Thyroid gland (tissue), 4 donors: ENCODE results near the gene FAM168A. TPM values are rescaled to one million over a fixed set of nuclear protein-coding genes. Genes with fewer than 3 reads are reported as not detected.

Experiments
- DNase-seq, 2 donors: peaks; one replicate each; pipeline ENCODE4 v3.0.0-alpha.2; 2019
- H3K27ac ChIP-seq, 3 donors: fragments of 200-600 bp; sonication (generic); 1 replicate in 2 of 3; 2 replicates in 1 of 3; pipeline ENCODE4 v1.5.1; 2016 to 2019; ENCODE audit warnings: mild to moderate bottlenecking in 1 of 3, moderate library complexity in 1 of 3
- H3K27me3 ChIP-seq: fragments of 200-600 bp; sonication (generic); one replicate; pipeline ENCODE4 v1.5.1; 2019
- H3K36me3 ChIP-seq, 2 donors: fragments of 200-600 bp; sonication (generic); one replicate each; pipeline ENCODE4 v1.5.1; 2016 to 2019
- H3K4me1 ChIP-seq, 2 donors: fragments of 200-600 bp; sonication (generic); one replicate each; pipeline ENCODE4 v1.5.1; 2017 to 2019
- H3K4me3 ChIP-seq, 3 donors: fragments of 200-600 bp; sonication (generic); replicated peaks in 1 of 3; 1 replicate in 2 of 3; 2 replicates in 1 of 3; pipeline ENCODE4 v1.5.1; 2016; ENCODE audit warnings: mild to moderate bottlenecking in 1 of 3
- H3K9me3 ChIP-seq: fragments of 200-600 bp; sonication (generic); one replicate; pipeline ENCODE4 v1.5.1; 2017
- POLR2A ChIP-seq, 2 donors: fragments of 450-650 bp; IDR thresholded peaks; one replicate each; pipeline ENCODE4 v1.6.1; 2017; ENCODE audit warnings: antibody characterized with exemption in 2 of 2, mild to moderate bottlenecking in 2 of 2, moderate library complexity in 1 of 2
- WGBS, 2 donors: methylation state at CpG; one replicate each; pipeline ENCODE4 v1.1.5; 2017; 5-methylcytosine and 5-hydroxymethylcytosine counted together
- intact Hi-C: fragments of 100-400 bp; cut with DNase I; formaldehyde crosslinking; loops from one replicate; pipeline ENCODE4 v1.15.1; 2023
- total RNA-seq, 4 donors: library from RNA; depleted of rRNA; stranded (reverse); fragments of >200 nt; gene quantifications; one replicate each; pipeline ENCODE4 v1.2.3, GENCODE V29; 2016
- TF ChIP-seq, protein P1 (sequence below), 6 experiments: fragments of 200-600 bp in 3 of 6; fragments of 450-650 bp in 3 of 6; sonication (generic) in 3 of 6; IDR thresholded peaks; one replicate each; pipeline ENCODE4 v1.5.1; 2016 to 2019; ENCODE audit warnings: antibody characterized with exemption in 6 of 6, mild to moderate bottlenecking in 2 of 6, inconsistent platforms in 1 of 6, moderate library complexity in 1 of 6

Gene FAM168A
- total RNA-seq, 4 donors from 2014 or later = 32.7 to 51.0 (median 40.2) TPM

DNA sequence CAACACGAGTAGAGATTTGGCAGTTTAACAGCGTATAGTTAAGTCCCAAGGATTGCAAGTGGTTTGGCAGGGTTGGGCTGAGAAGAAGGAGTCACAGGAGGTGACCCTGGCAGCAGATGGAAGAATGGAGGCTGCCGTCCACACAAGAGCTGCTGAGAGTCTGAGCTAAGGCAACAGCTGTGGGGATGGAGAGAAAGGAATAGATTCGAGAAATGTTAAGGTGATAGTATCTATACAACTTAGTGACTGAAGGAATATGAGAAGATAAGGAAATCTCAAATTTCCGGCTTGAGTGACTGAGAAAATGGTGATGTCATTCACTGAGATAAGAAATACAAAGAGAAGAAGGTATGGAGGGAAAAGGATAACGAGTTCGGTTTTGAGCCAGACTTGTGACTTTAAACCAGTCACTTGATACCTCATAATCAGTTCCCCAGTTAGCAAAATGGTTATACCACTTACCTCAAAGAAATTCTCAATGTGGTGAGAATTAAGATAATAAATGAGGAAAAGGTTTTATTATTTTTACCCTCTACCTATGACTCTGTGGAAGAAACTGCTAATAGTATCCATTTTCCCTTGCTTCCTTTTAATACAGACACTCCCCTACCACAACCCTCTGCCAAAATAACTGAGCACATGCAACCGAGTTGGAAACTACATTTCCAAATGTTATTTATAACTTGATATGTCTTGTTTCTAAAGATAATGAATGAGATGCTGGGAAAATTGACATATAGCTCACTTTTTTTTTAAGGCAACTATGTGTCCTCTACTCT is 30.7 kb downstream of the FAM168A start:
- intact Hi-C loops = no loop called here
- Histone ChIP-seq H3K4me1 (peaks cover 3 to 15% of the 10 kb centered on the region in 2 donors), H3K9me3 (no peaks in the 10 kb centered on the region), H3K27ac (no peak overlapping the region), H3K4me3 (no peak overlapping the region), H3K27me3 (no peaks in the 10 kb centered on the region), H3K36me3 (no peaks in the 10 kb centered on the region)
- DNase-seq = no peak
- 71 to 77% methylated on average over 8 of the region's 8 CpGs for WGBS, 2 donors
- TF ChIP-seq, protein P1, sequence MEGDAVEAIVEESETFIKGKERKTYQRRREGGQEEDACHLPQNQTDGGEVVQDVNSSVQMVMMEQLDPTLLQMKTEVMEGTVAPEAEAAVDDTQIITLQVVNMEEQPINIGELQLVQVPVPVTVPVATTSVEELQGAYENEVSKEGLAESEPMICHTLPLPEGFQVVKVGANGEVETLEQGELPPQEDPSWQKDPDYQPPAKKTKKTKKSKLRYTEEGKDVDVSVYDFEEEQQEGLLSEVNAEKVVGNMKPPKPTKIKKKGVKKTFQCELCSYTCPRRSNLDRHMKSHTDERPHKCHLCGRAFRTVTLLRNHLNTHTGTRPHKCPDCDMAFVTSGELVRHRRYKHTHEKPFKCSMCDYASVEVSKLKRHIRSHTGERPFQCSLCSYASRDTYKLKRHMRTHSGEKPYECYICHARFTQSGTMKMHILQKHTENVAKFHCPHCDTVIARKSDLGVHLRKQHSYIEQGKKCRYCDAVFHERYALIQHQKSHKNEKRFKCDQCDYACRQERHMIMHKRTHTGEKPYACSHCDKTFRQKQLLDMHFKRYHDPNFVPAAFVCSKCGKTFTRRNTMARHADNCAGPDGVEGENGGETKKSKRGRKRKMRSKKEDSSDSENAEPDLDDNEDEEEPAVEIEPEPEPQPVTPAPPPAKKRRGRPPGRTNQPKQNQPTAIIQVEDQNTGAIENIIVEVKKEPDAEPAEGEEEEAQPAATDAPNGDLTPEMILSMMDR (IDR thresholded peaks at IDR 0.05) = no peak
- no peak for TF ChIP-seq POLR2A (IDR thresholded peaks at IDR 0.05)

GRCh38 chr11:73566422-73566821 is 31.5 kb downstream of the FAM168A start:
- no peak overlapping the region for H3K27ac ChIP-seq
- peaks cover 3 to 15% of the 10 kb centered on the region in 2 donors for H3K4me1 ChIP-seq
- intact Hi-C loops = no loop called here

DNA sequence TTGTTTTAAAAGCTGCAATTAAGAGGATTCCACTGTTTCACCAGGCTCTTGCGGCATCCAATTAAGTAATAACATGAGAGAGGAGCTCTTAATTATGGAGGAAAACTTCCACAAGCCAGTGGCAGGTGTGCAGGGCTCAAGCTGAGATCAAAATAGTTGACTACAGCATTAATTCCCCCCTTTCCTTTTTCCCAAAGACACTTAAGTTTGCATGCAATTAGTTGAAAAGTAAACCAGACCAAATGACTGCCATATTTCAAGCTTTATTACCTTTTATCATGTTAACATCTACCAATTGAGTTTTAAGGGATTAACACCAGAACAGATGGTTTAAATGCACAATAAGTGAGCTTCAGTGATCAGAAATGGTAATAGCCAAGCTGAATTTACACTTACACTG is 32.1 kb downstream of the FAM168A start:
- H3K4me3 ChIP-seq = no peak overlapping the region
- H3K4me1 ChIP-seq = peaks cover 3 to 15% of the 10 kb centered on the region in 2 donors
- WGBS, 2 donors = 57 to 65% methylated on average over 1 of the region's 1 CpG
- no peak overlapping the region for H3K27ac ChIP-seq
- H3K9me3 ChIP-seq = no peaks in the 10 kb centered on the region
- intact Hi-C loops = no loop called here
- H3K27me3 ChIP-seq = no peaks in the 10 kb centered on the region
- no peaks in the 10 kb centered on the region for H3K36me3 ChIP-seq
- no peak for DNase-seq
- TF ChIP-seq, protein P1 (IDR thresholded peaks at IDR 0.05) = no peak
- no peak for TF ChIP-seq POLR2A (IDR thresholded peaks at IDR 0.05)

More at GRCh38 chr11:73566422-73566821, 31.5 kb downstream of the FAM168A start:
- no peak overlapping the region for H3K4me3 ChIP-seq
- H3K9me3 ChIP-seq = no peaks in the 10 kb centered on the region
- H3K36me3 ChIP-seq = no peaks in the 10 kb centered on the region
- no peak for DNase-seq
- TF ChIP-seq, protein P1 (IDR thresholded peaks at IDR 0.05) = no peak
- no peak for TF ChIP-seq POLR2A (IDR thresholded peaks at IDR 0.05)
- no peaks in the 10 kb centered on the region for H3K27me3 ChIP-seq

- TF ChIP-seq, protein P1 (IDR thresholded peaks at IDR 0.05) = no peak
- TF ChIP-seq POLR2A (IDR thresholded peaks at IDR 0.05) = no peak
- WGBS, 2 donors = 87 to 92% methylated on average over 2 of the region's 2 CpGs
- H3K4me3 ChIP-seq = no peak overlapping the region
- peaks cover 6 to 12% of the 10 kb centered on the region in 2 donors for H3K4me1 ChIP-seq
- intact Hi-C loops = no loop called here
- DNase-seq = no peak
- H3K27ac ChIP-seq = no peak overlapping the region
- H3K36me3 ChIP-seq = no peaks in the 10 kb centered on the region
- H3K9me3 ChIP-seq = no peaks in the 10 kb centered on the region
- H3K27me3 ChIP-seq = no peaks in the 10 kb centered on the region
These were observed 33.0 kb downstream of the FAM168A start for GRCh38 chr11:73564903-73565302.

DNA sequence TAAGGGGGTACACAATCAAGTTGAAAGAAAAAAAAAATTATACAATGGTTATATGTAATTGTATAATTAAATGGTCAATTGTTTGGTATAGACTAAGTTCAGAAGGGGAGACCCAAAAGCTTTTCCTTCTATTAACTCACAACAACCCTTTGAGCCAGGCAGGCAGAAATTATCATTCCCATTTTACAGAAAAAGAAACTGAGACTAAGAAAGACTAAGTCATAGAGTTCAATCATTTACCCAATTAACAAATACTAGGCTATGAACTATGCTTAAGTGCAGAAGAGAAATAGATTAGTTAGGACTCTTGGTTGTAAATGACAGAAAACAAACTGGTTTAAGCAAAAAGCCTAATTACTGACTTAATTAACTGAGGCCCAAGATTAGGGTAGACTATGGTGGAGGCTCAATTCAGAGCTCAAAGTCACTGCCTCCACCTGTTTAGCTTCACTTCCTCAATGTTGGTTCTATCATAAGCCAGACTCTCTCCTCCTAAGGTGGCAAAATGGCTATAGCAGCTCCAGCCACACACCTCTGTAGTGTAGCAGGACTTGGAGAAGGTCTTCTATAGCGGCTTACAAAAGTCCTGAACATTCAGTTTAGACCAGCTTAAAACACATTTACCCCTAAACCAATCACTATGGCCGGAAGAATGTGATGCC is 34.2 kb downstream of the FAM168A start:
- Histone ChIP-seq H3K4me3 (no peak overlapping the region), H3K9me3 (no peaks in the 10 kb centered on the region), H3K27me3 (no peaks in the 10 kb centered on the region), H3K4me1 (peaks cover 12 to 15% of the 10 kb centered on the region in 2 donors), H3K27ac (no peak overlapping the region), H3K36me3 (no peaks in the 10 kb centered on the region)
- WGBS, 2 donors = 100% methylated on average over 2 of the region's 2 CpGs
- intact Hi-C loops = no loop called here
- TF ChIP-seq, protein P1 (IDR thresholded peaks at IDR 0.05) = no peak
- no peak for TF ChIP-seq POLR2A (IDR thresholded peaks at IDR 0.05)
- DNase-seq = no peak
